ENCODE data around the gene NCKAP5.

GRCh38 chr2:132662732-132663131 lies 905.5 kb downstream of the NCKAP5 start:
- TF ChIP-seq POLR2AphosphoS5 (IDR thresholded peaks at IDR 0.05; ENCODE audit: low read depth, low read length) (no peak), REST (IDR thresholded peaks at IDR 0.05; ENCODE audit: insufficient read depth in 1 of 2, low read depth in 2 of 2, low read length in 2 of 2) (no peak), FOXP2 (optimal IDR thresholded peaks at IDR 0.05; ENCODE audit: borderline replicate concordance, extremely low read depth, extremely low read length, insufficient read depth) (no peak), SIN3A (IDR thresholded peaks at IDR 0.05; ENCODE audit: borderline replicate concordance, insufficient read depth, low read length) (no peak)

Measured in PFSK-1 (cell line).